Calu3 (cell line): ENCODE results near the gene ESR1. TPM values are rescaled to one million over a fixed set of nuclear protein-coding genes. Genes with fewer than 3 reads are reported as not detected.

ENCODE experiments used
- BruUV-seq: library from RNA; stranded (reverse); fragments of 400-500 nt; replicated peaks from 2 replicates; lab custom pipeline; 2021; lab: Mats Ljungman, UMichigan
- CTCF ChIA-PET: fragments of 300-600 bp; sonication (Branson Sonifier 250); formaldehyde crosslinking; loops from one replicate; lab custom pipeline; 2022; ENCODE audit warnings: antibody characterized with exemption; lab: Charles Lee
- DNase-seq: peaks from one replicate; pipeline ENCODE4 v3.0.0; 2022
- H3K27ac Mint-ChIP-seq: one replicate; pipeline ENCODE4 v1.8.0; 2022; ENCODE audit warnings: mixed read lengths; ENCODE audit not compliant: unreplicated experiment
- H3K27me3 Mint-ChIP-seq: one replicate; pipeline ENCODE4 v1.8.0; 2022; ENCODE audit warnings: mixed read lengths; ENCODE audit not compliant: unreplicated experiment
- H3K36me3 Mint-ChIP-seq: one replicate; pipeline ENCODE4 v1.8.0; 2022; ENCODE audit warnings: mild to moderate bottlenecking, moderate library complexity, mixed read lengths; ENCODE audit not compliant: insufficient read depth, unreplicated experiment
- H3K4me1 Mint-ChIP-seq: one replicate; pipeline ENCODE4 v1.8.0; 2022; ENCODE audit warnings: mild to moderate bottlenecking, low read depth, mixed read lengths; ENCODE audit not compliant: unreplicated experiment
- H3K4me3 Mint-ChIP-seq: one replicate; pipeline ENCODE4 v1.8.0; 2022; ENCODE audit warnings: mild to moderate bottlenecking, low read depth, moderate library complexity, mixed read lengths; ENCODE audit not compliant: unreplicated experiment
- H3K9me3 Mint-ChIP-seq: one replicate; pipeline ENCODE4 v1.8.0; 2022; ENCODE audit warnings: low read depth, mixed read lengths; ENCODE audit not compliant: unreplicated experiment
- intact Hi-C: fragments of 100-400 bp; cut with micrococcal nuclease; formaldehyde crosslinking; loops from one replicate; pipeline ENCODE4 v1.10.0; 2022; ENCODE audit not compliant: unreplicated experiment
- total RNA-seq: library from RNA; stranded (reverse); gene quantifications from 2 replicates; pipeline ENCODE4 v1.2.3, GENCODE V29; 2022
- TF ChIP-seq, protein P1 (sequence below): fragments of 200-600 bp; IDR thresholded peaks from one replicate; pipeline ENCODE4 v1.8.0; 2022; ENCODE audit warnings: antibody characterized with exemption; ENCODE audit not compliant: unreplicated experiment

The ESR1 gene
- total RNA-seq, 1 experiment from 2014 or later: 0.50 TPM

DNA sequence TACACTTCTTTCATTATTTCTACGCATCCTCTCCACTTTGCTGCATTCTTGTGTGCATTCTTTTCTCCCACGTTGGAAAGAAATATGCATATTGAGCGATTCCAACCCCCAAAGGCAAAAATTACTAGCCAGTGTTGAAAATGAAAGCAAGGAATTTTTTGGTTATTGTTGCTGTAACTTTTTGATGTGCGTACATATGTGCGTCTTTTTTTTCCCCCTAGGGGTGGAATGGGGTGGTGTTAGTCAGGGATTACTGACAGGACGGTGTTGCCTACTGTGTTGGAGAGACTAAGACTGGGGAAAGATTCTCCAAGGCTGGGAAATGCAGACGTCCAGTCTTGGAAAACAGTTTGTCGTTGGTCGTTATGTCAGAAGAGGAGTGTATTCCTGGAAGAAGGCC, 44.2 kb upstream of the ESR1 start:
- TF ChIP-seq, protein P1, sequence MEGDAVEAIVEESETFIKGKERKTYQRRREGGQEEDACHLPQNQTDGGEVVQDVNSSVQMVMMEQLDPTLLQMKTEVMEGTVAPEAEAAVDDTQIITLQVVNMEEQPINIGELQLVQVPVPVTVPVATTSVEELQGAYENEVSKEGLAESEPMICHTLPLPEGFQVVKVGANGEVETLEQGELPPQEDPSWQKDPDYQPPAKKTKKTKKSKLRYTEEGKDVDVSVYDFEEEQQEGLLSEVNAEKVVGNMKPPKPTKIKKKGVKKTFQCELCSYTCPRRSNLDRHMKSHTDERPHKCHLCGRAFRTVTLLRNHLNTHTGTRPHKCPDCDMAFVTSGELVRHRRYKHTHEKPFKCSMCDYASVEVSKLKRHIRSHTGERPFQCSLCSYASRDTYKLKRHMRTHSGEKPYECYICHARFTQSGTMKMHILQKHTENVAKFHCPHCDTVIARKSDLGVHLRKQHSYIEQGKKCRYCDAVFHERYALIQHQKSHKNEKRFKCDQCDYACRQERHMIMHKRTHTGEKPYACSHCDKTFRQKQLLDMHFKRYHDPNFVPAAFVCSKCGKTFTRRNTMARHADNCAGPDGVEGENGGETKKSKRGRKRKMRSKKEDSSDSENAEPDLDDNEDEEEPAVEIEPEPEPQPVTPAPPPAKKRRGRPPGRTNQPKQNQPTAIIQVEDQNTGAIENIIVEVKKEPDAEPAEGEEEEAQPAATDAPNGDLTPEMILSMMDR: no peak
- Mint-ChIP-seq H3K36me3 (no peaks in the 10 kb centered on the region), H3K27ac (peak overlapping the region; percentile 11), H3K27me3 (no peaks in the 10 kb centered on the region), H3K4me3 (peak overlapping the region; percentile 43), H3K9me3 (no peaks in the 10 kb centered on the region), H3K4me1 (peaks cover 9% of the 10 kb centered on the region)
- CTCF ChIA-PET: no interaction called here
- intact Hi-C loops: loop anchor here (5.0 to 10.0 kb wide), 2 partner anchors 86 to 141 kb away; no protein-coding TSS in a partner anchor
- no peak for DNase-seq
- no TSS peak for BruUV-seq

DNA sequence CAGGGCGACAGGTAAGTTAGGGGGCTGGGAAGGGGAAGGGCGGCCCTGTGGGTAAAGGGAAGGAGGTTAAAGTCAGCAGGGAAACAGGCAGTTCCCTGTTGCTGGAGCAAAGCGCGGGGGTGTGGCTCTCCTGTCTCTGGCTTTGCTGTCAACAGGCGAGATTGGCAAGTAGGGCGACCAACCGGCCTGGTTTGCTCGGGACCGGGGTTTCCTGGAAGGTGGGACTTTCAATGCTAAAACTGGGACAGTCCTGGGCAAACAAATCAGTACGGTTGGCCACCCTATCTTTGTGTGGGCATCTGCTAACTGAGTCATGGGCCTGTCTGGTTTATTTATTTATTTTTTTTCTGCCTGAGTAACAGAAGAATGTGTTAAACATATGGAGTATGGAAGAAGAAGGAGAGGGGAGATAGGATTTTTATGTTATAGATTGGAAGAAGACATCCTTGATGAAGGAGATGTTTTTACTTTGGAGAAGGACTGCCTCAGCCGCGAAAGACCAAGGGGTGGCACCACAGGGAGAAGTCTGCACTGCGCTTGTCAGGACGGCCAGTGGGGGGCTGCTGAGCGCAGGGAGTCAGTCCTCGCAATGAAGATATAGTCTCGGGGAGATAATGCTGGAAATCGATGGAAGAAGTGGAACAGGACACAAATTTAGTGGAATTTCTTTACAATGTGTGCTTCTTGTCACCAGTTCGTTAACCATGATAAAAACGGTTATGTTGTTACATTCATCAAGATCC, 43.4 kb upstream of the ESR1 start:
- no TSS peak for BruUV-seq
- peak; percentile 81 for DNase-seq
- H3K27me3 Mint-ChIP-seq: no peaks in the 10 kb centered on the region
- TF ChIP-seq, protein P1: peak; percentile 39
- H3K27ac Mint-ChIP-seq: peak overlapping the region; percentile 11
- intact Hi-C loops: loop anchor here (1.0 to 10.0 kb wide), 4 partner anchors 87 to 505 kb away; no protein-coding TSS in a partner anchor
- H3K9me3 Mint-ChIP-seq: no peaks in the 10 kb centered on the region
- peak overlapping the region; percentile 43 for H3K4me3 Mint-ChIP-seq
- H3K36me3 Mint-ChIP-seq: no peaks in the 10 kb centered on the region
- H3K4me1 Mint-ChIP-seq: peaks cover 9% of the 10 kb centered on the region
- CTCF ChIA-PET: no interaction called here

- no TSS peak for BruUV-seq
- CTCF ChIA-PET: interaction anchor here (0.6 to 2.1 kb wide), 2 partner anchors 330 to 359 kb away, joined by 3 to 17 read pairs; no protein-coding TSS in a partner anchor
- Mint-ChIP-seq H3K4me1 (peaks cover 9% of the 10 kb centered on the region), H3K36me3 (no peaks in the 10 kb centered on the region), H3K27me3 (no peaks in the 10 kb centered on the region), H3K9me3 (no peaks in the 10 kb centered on the region), H3K27ac (no peak overlapping the region), H3K4me3 (no peak overlapping the region)
- intact Hi-C loops: loop anchor here (2.0 to 10.0 kb wide), 2 partner anchors 139 to 503 kb away; no protein-coding TSS in a partner anchor
- TF ChIP-seq, protein P1: no peak
- peak; percentile 50 for DNase-seq
Observed at GRCh38 chr6:151765444-151765886, 42.0 kb upstream of the ESR1 start.

GRCh38 chr6:151772446-151772845, 35.0 kb upstream of the ESR1 start:
- BruUV-seq: no TSS peak
- Mint-ChIP-seq H3K4me1 (peaks cover 6% of the 10 kb centered on the region), H3K9me3 (no peaks in the 10 kb centered on the region), H3K27ac (no peak overlapping the region), H3K27me3 (no peaks in the 10 kb centered on the region), H3K4me3 (no peak overlapping the region), H3K36me3 (no peaks in the 10 kb centered on the region)
- intact Hi-C loops: no loop called here
- no peak for DNase-seq
- CTCF ChIA-PET: no interaction called here
- TF ChIP-seq, protein P1: no peak
